ENCODE results near the gene AGTPBP1.
A peak's percentile ranks its signal among the peaks of the same experiment; 100 is the strongest.
"Not testable (repeated sequence)": the region's sequence is repeated elsewhere in the genome, so short reads cannot be mapped to it uniquely, and the experiment has no call there.

The AGTPBP1 gene

GRCh38 chr9:85653153-85653552 is 88.6 kb downstream of the AGTPBP1 start:
- H3K27ac ChIP-seq, result no peak overlapping the region
- H3K4me3 ChIP-seq, result no peak overlapping the region

- no peak overlapping the region for H3K27ac ChIP-seq
Observed at GRCh38 chr9:85647571-85647970, 94.2 kb downstream of the AGTPBP1 start.

GRCh38 chr9:85645909-85646627 is 95.7 kb downstream of the AGTPBP1 start:
- no peak overlapping the region for H3K27ac ChIP-seq
- H3K4me3 ChIP-seq, result no peak overlapping the region

More at GRCh38 chr9:85647571-85647970, 94.2 kb downstream of the AGTPBP1 start:
- H3K4me3 ChIP-seq, result no peak overlapping the region

GRCh38 chr9:85640425-85640824 is 101.3 kb downstream of the AGTPBP1 start:
- Histone ChIP-seq H3K4me3 (no peak overlapping the region), H3K27ac (no peak overlapping the region)

DNA sequence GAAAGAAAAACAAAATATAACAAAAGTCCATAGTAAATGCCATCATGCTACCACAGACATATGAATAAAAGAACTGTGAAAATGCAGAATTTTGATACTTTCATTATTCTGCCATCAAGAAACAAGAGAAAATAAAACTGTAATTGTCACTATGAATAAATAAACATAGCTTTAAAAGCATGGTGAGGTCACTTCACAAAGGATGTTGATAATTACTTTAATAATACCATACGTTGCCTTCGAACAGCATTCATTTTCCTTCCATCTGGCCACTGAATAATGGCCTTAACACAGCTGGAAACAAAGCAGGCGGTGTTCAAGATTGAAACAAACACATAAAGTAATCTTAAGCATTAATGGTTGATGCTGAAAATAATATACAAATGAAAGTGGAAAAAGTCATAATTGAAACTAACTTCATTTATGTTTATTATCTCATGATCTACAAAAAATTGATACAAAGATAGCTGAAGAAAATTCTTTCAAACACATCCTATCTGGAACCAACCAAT is 102.0 kb downstream of the AGTPBP1 start:
- no peak overlapping the region for H3K4me3 ChIP-seq
- H3K27ac ChIP-seq, result no peak overlapping the region

- H3K4me3 ChIP-seq, result no peak overlapping the region
- no peak overlapping the region for H3K27ac ChIP-seq
Observed at GRCh38 chr9:85631809-85632208, 109.9 kb downstream of the AGTPBP1 start.

DNA sequence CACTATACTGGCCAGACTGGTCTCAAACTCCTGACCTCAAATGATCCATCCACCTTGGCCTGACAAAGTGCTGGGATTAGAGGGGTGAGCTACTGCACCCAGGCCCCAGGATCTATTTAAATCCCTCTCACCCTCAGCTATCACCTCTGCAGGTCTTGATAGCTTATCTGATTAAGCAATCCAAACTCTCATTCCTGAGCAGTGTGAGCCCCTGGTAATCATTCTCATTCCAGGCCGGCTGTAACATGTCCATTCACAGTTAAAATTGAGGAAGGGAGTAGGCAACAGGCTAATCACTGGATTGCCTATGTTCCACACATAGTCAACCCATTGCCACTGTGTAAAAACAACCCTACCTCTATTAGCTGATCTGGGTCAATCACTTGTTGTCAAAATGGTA is 111.1 kb downstream of the AGTPBP1 start:
- Histone ChIP-seq H3K4me3 (no peak overlapping the region), H3K27ac (no peak overlapping the region)

- H3K4me3 ChIP-seq, result no peak overlapping the region
- no peak overlapping the region for H3K27ac ChIP-seq
Observed at GRCh38 chr9:85617141-85617670, 124.5 kb downstream of the AGTPBP1 start.

DNA sequence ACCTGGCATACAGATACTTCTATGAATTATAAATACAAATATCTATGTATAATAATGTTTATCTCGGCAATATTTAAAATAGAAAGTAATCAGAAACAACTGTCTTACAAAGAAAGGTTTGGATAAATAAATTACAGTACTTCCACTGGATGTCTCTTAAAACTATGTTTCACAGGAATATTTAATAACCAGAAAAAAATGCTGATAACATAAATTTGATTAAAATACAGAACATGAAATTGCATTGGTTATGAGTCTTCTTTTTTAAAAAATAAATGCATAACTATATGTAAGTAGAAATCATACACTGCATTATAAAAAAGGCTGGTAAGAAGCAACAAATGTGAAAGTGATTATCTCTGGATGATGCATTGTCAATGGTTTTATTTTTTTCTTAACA is 126.0 kb downstream of the AGTPBP1 start:
- Histone ChIP-seq H3K4me3 (no peak overlapping the region), H3K27ac (no peak overlapping the region)

GRCh38 chr9:85610074-85610860 is 131.5 kb downstream of the AGTPBP1 start:
- Histone ChIP-seq H3K4me3 (peak overlapping the region in 1 of 7 experiments; percentile 10), H3K27ac (peak overlapping the region in 5 of 21 experiments; percentile 9 to 54 (median 49))

GRCh38 chr9:85605905-85606304 is 135.8 kb downstream of the AGTPBP1 start:
- H3K4me3 ChIP-seq, result no peak overlapping the region

GRCh38 chr9:85603936-85604335 is 137.8 kb downstream of the AGTPBP1 start:
- no peak overlapping the region for H3K27ac ChIP-seq
- H3K4me3 ChIP-seq, result no peak overlapping the region

More at GRCh38 chr9:85605905-85606304, 135.8 kb downstream of the AGTPBP1 start:
- no peak overlapping the region for H3K27ac ChIP-seq

GRCh38 chr9:85602742-85603141 is 139.0 kb downstream of the AGTPBP1 start:
- H3K4me3 ChIP-seq, result no peak overlapping the region
- H3K27ac ChIP-seq, result no peak overlapping the region

DNA sequence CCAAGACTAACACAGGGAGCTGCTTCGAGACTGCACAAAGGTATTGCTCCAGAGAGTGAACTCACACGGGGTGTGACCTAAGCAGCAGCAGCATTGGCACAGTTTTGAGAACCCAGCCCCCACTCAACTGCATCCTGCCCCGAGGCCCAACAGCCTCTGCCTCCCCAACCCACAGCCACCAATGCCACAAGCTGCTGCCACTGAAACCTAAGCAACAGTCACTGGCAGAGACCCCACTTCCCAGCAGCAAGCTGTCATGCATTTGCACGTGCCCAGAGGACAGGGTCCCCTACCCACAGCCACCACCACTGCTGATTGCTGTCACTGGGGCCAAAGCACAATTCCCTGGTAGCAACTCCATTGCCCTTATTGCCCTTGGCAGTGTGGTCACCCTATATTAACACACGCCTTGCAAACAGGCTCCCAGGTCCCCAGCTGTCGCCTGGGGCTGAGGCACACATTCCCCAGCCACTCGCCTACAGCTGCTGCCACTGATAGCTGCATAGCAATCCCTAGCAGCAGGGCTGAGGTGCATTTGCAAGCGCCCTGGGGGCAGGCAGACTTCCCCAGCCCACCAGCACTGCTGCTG is 141.0 kb downstream of the AGTPBP1 start:
- no peak overlapping the region for H3K4me3 ChIP-seq
- no peak overlapping the region for H3K27ac ChIP-seq

DNA sequence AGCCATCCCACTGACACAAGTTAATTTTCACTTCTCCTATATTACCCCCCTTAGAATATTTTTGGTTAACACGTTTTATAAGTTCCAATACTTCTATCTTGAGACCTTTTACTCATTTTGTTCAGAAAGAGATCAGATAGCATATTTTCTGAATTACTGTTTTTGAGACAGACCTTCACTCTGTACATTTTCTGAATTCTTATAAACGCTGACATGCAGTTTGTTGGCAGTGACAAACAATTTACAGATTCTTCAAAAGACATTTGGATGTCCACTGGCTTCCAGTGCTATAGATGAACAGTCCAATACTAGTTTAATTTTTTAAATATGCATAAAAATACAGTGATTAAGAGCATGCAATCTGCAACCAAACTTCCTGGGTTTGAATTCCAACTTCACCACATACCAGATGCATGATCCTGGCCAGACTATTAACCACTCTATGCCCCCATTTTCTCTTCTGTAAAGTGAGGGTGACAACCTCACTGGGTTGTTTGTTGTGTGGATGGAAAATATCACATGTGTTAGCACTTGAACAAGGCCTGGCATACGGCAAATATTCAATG is 142.1 kb downstream of the AGTPBP1 start:
- Histone ChIP-seq H3K27ac (no peak overlapping the region), H3K4me3 (no peak overlapping the region)

- H3K4me3 ChIP-seq, result no peak overlapping the region
- H3K27ac ChIP-seq, result no peak overlapping the region
Observed at GRCh38 chr9:85594316-85594715, 147.4 kb downstream of the AGTPBP1 start.

DNA sequence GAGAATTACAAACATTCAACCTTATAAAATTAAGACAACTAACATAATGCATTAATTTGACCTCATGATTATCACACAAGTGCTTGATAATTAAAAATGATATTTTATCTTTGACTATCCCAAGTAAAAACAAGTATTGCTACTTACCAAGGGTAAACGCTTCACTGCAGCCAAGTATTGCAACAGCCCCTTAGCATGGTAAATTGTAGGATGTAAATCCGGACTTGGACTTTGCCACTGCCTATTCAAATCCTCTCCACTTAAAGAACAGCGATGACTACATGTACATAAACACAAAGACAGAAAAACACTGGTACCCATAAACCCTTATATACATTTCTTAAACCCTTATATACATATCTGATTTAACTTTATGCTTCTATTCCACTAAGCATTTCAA is 155.1 kb downstream of the AGTPBP1 start:
- H3K27ac ChIP-seq, result no peak overlapping the region
- H3K4me3 ChIP-seq, result no peak overlapping the region

GRCh38 chr9:85577353-85577952 is 164.3 kb downstream of the AGTPBP1 start:
- Histone ChIP-seq H3K27ac (no peak overlapping the region), H3K4me3 (no peak overlapping the region)

GRCh38 chr9:85575868-85576267 is 165.9 kb downstream of the AGTPBP1 start:
- H3K4me3 ChIP-seq, result no peak overlapping the region
- H3K27ac ChIP-seq, result no peak overlapping the region

GRCh38 chr9:85573546-85573945 is 168.2 kb downstream of the AGTPBP1 start:
- H3K4me3 ChIP-seq, result not testable (repeated sequence)

More at GRCh38 chr9:85573546-85573945, 168.2 kb downstream of the AGTPBP1 start:
- not testable (repeated sequence) for H3K27ac ChIP-seq
